Astrocyte (in vitro differentiated cells and primary cell): ENCODE results near the gene OPCML.

Experiments used
- EZH2 ChIP-seq: IDR thresholded peaks from 2 replicates; pipeline ENCODE4 v1.6.1; 2012; ENCODE audit warnings: mild to moderate bottlenecking, low read length, inconsistent platforms; ENCODE audit not compliant: insufficient read depth
- TF ChIP-seq, protein P1 (sequence below): IDR thresholded peaks from 2 replicates; pipeline ENCODE4 v1.5.1; 2011; ENCODE audit warnings: low read depth, mild to moderate bottlenecking, inconsistent platforms, low read length, moderate library complexity; ENCODE audit not compliant: insufficient read depth

DNA sequence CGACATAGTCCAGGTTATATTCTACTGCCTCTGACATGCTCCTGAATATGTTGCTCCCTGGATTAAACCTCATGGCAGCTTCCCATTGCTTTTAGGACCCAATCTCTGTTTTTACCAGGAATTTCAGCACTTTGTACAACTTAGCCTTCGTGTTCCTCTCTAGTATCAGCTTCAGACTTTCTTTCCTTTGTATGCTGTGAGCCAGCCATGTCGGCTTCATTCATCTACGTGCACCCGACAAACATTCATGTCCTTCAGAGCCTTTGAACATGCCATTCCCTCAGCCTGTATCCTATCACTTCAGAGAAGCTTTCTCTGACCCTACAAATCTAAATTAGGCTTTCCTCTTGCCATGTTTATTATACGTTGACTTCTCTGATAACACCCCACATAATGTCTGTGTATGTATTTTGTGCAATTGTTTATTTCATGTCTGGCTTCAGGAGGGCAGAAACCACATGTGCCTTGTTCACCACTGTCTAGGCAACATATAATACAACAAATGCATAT lies 743.4 kb downstream of the OPCML start:
- TF ChIP-seq, protein P1, sequence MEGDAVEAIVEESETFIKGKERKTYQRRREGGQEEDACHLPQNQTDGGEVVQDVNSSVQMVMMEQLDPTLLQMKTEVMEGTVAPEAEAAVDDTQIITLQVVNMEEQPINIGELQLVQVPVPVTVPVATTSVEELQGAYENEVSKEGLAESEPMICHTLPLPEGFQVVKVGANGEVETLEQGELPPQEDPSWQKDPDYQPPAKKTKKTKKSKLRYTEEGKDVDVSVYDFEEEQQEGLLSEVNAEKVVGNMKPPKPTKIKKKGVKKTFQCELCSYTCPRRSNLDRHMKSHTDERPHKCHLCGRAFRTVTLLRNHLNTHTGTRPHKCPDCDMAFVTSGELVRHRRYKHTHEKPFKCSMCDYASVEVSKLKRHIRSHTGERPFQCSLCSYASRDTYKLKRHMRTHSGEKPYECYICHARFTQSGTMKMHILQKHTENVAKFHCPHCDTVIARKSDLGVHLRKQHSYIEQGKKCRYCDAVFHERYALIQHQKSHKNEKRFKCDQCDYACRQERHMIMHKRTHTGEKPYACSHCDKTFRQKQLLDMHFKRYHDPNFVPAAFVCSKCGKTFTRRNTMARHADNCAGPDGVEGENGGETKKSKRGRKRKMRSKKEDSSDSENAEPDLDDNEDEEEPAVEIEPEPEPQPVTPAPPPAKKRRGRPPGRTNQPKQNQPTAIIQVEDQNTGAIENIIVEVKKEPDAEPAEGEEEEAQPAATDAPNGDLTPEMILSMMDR: no peak
- TF ChIP-seq EZH2: no peak
